ENCODE data around the gene GMDS. TPM values are rescaled to one million over a fixed set of nuclear protein-coding genes. Genes with fewer than 3 reads are reported as not detected.

GMDS gene
- total and polyA plus RNA-seq, 2 donors: 19.9 to 28.4 TPM

DNA sequence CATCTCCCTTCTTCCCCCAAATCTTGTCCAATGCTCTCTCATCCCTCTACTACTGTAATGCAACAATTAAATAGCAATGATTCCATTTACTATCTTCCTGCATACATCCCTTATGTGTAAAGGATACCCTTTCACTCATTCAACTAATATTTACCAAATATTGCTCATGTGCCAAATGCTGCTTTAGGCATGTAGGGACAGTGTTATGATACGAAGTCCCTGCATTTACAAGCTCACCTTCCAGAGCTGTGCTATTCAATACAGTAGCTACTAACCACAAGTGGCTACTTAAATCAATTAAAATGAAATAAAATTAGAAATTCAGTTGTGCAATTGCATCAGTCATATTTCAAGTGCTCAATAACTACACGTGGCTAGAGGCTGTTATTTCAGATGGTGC, 41.1 kb downstream of the GMDS start:
- no peaks in the 10 kb centered on the region for H3K9me3 ChIP-seq (ENCODE audit: control insufficient read depth in 2 of 2, insufficient read depth in 1 of 2, low read length in 1 of 2)
- no peak overlapping the region for H3K4me3 ChIP-seq (ENCODE audit: low read length in 2 of 2)
- H3K27me3 ChIP-seq (ENCODE audit: control insufficient read depth in 2 of 2, insufficient read depth in 1 of 2, low read length in 1 of 2): no peaks in the 10 kb centered on the region
- no peaks in the 10 kb centered on the region for H3K4me1 ChIP-seq (ENCODE audit: control insufficient read depth in 2 of 2, insufficient read depth in 2 of 2, low read length in 2 of 2)
- no peaks in the 10 kb centered on the region for H3K36me3 ChIP-seq (ENCODE audit: control insufficient read depth in 2 of 2, insufficient read depth in 2 of 2, low read length in 1 of 2)
- DNase-seq (ENCODE audit: low read depth in 6 of 9, low spot score in 9 of 9): no peak
- WGBS: 94% methylated on average over 2 of the region's 2 CpGs
- no peak overlapping the region for H3K27ac ChIP-seq (ENCODE audit: low read depth in 1 of 2, low read length in 1 of 2)

DNA sequence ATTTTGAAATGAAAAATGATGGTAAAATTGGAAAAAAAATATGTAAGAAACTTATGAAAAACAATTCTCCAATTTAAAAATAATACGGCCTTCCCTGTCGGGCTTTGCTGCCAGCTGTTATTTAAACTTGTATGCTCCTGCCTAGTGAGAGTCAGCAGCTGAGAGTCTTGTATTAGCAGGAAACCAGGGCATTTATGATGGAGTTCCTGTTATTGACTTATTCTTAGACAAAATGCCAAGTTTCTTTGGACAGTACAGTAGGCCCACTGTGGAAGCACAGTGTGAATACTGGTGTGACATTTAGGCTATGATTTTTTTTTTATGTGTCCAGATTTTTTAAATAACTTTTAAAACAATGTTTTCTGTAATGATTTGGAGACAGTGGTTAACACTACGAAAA, 42.1 kb downstream of the GMDS start:
- Histone ChIP-seq H3K27ac (ENCODE audit: low read depth in 1 of 2, low read length in 1 of 2) (no peak overlapping the region), H3K27me3 (ENCODE audit: control insufficient read depth in 2 of 2, insufficient read depth in 1 of 2, low read length in 1 of 2) (no peaks in the 10 kb centered on the region), H3K9me3 (ENCODE audit: control insufficient read depth in 2 of 2, insufficient read depth in 1 of 2, low read length in 1 of 2) (no peaks in the 10 kb centered on the region), H3K4me1 (ENCODE audit: control insufficient read depth in 2 of 2, insufficient read depth in 2 of 2, low read length in 2 of 2) (no peaks in the 10 kb centered on the region), H3K4me3 (ENCODE audit: low read length in 2 of 2) (no peak overlapping the region), H3K36me3 (ENCODE audit: control insufficient read depth in 2 of 2, insufficient read depth in 2 of 2, low read length in 1 of 2) (no peaks in the 10 kb centered on the region)
- WGBS: 86% methylated on average over 3 of the region's 3 CpGs
- DNase-seq (ENCODE audit: low read depth in 6 of 9, low spot score in 9 of 9): no peak

DNA sequence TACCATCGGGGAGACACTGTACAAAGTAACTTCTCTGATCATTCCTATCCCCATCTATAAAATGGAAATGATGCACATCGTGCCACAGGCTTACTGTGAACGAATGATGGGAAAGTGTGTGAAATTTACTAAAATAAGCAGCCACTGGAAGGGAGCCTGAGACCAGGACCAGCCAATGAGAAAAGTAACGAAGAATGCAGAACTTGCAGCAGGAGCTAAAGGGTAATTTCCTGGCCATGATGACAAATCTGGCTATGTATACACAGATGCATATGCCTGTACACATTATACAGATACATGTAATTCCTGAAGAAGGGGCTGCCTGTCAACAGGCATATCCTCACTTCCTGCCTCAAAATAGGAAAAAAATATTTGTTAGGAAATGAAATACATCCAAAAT, 47.4 kb downstream of the GMDS start:
- WGBS: 96% methylated on average over 4 of the region's 4 CpGs

DNA sequence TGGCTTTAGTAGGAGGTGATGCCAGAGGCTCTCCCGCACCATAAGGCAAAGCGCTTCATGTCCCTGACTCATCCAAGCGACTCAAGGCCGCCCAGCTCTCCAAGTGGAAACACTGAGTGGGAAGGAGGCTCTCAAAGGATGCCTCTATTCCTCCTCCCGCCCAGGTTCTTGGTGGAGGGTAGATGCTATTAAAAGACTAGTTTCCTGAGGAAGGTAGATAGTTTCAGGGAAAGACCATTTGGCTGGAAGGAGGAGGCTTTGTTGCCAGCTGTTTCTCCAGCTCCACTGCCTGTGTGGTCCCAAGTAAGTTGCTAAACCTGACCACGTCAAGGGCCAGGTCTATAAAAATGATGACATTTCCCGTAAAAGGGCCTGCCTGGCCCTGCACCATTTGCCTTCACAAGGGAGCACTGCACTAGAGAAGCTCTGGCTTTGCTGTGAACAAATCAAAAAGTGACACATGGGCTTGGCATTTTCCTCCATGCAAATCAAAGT, 48.2 kb downstream of the GMDS start:
- H3K4me1 ChIP-seq (ENCODE audit: control insufficient read depth in 2 of 2, insufficient read depth in 2 of 2, low read length in 2 of 2): no peaks in the 10 kb centered on the region
- H3K27me3 ChIP-seq (ENCODE audit: control insufficient read depth in 2 of 2, insufficient read depth in 1 of 2, low read length in 1 of 2): no peaks in the 10 kb centered on the region
- peaks cover 0 to 4% of the 10 kb centered on the region in 2 donors for H3K9me3 ChIP-seq (ENCODE audit: control insufficient read depth in 2 of 2, insufficient read depth in 1 of 2, low read length in 1 of 2)
- no peak overlapping the region for H3K27ac ChIP-seq (ENCODE audit: low read depth in 1 of 2, low read length in 1 of 2)
- no peaks in the 10 kb centered on the region for H3K36me3 ChIP-seq (ENCODE audit: control insufficient read depth in 2 of 2, insufficient read depth in 2 of 2, low read length in 1 of 2)
- no peak for DNase-seq (ENCODE audit: low read depth in 6 of 9, low spot score in 9 of 9)
- 96% methylated on average over 7 of the region's 7 CpGs for WGBS
- no peak overlapping the region for H3K4me3 ChIP-seq (ENCODE audit: low read length in 2 of 2)

More for the DNA sequence above, 47.4 kb downstream of the GMDS start:
- Histone ChIP-seq H3K4me1 (ENCODE audit: control insufficient read depth in 2 of 2, insufficient read depth in 2 of 2, low read length in 2 of 2) (no peaks in the 10 kb centered on the region), H3K9me3 (ENCODE audit: control insufficient read depth in 2 of 2, insufficient read depth in 1 of 2, low read length in 1 of 2) (no peaks in the 10 kb centered on the region), H3K36me3 (ENCODE audit: control insufficient read depth in 2 of 2, insufficient read depth in 2 of 2, low read length in 1 of 2) (no peaks in the 10 kb centered on the region), H3K27ac (ENCODE audit: low read depth in 1 of 2, low read length in 1 of 2) (no peak overlapping the region), H3K27me3 (ENCODE audit: control insufficient read depth in 2 of 2, insufficient read depth in 1 of 2, low read length in 1 of 2) (no peaks in the 10 kb centered on the region), H3K4me3 (ENCODE audit: low read length in 2 of 2) (no peak overlapping the region)
- no peak for DNase-seq (ENCODE audit: low read depth in 6 of 9, low spot score in 9 of 9)

DNA sequence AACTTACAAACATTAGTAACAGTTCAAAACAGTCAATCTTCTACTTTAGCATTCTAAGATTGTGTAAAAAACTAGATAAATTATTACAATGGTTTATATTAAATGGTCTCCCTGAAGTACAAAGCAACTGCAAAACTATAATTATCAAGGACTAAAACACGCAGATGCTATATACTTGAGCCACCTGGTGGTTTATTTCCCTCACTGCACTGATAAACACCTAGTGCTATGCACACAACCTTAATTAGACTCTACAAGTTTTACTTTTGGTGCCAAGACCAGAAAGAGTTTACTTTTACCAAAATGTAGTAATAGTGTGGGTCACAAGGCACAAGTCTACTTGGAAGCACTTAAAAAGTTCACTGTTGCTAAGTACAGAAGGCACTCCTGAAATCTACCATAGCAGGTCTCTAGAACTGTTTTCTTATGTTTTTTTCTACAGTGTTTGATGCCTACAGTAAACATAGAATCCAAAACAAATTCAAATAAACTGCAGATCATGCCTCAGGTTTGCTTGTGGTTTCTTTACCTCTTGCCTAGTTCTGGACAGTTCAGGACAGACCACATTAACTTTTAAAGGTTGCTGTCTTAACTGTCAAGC, 49.2 kb downstream of the GMDS start:
- H3K27me3 ChIP-seq (ENCODE audit: control insufficient read depth in 2 of 2, insufficient read depth in 1 of 2, low read length in 1 of 2): no peaks in the 10 kb centered on the region
- H3K4me3 ChIP-seq (ENCODE audit: low read length in 2 of 2): no peak overlapping the region
- no peak overlapping the region for H3K27ac ChIP-seq (ENCODE audit: low read depth in 1 of 2, low read length in 1 of 2)
- no peaks in the 10 kb centered on the region for H3K36me3 ChIP-seq (ENCODE audit: control insufficient read depth in 2 of 2, insufficient read depth in 2 of 2, low read length in 1 of 2)
- H3K9me3 ChIP-seq (ENCODE audit: control insufficient read depth in 2 of 2, insufficient read depth in 1 of 2, low read length in 1 of 2): peaks cover 1 to 14% of the 10 kb centered on the region in 2 donors
- 11% methylated on average over 1 of the region's 1 CpG for WGBS
- no peaks in the 10 kb centered on the region for H3K4me1 ChIP-seq (ENCODE audit: control insufficient read depth in 2 of 2, insufficient read depth in 2 of 2, low read length in 2 of 2)
- peak in 8 of 9 donors; percentile 36 to 76 (median 44) for DNase-seq (ENCODE audit: low read depth in 6 of 9, low spot score in 9 of 9)

DNA sequence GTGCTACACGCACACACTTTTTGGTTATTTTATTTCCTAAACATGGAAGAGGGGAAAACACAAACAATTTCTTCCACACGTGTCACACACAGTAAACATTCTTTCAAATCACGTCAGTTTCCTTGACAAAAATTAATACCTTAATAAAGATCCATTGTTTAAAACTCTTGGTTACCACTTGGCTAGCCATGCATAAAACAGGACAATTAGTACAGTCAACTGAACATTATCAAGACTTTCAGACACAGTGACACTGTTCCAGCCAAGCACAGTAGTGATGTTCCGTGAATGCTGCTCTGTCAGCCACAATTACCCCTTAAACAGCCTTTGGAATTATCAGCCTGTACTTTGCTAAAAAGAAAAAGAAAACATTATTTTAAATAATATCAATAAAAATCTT, 50.8 kb downstream of the GMDS start:
- Histone ChIP-seq H3K27ac (ENCODE audit: low read depth in 1 of 2, low read length in 1 of 2) (no peak overlapping the region), H3K36me3 (ENCODE audit: control insufficient read depth in 2 of 2, insufficient read depth in 2 of 2, low read length in 1 of 2) (no peaks in the 10 kb centered on the region), H3K4me1 (ENCODE audit: control insufficient read depth in 2 of 2, insufficient read depth in 2 of 2, low read length in 2 of 2) (no peaks in the 10 kb centered on the region), H3K4me3 (ENCODE audit: low read length in 2 of 2) (no peak overlapping the region), H3K9me3 (ENCODE audit: control insufficient read depth in 2 of 2, insufficient read depth in 1 of 2, low read length in 1 of 2) (peaks cover 1 to 15% of the 10 kb centered on the region in 2 donors), H3K27me3 (ENCODE audit: control insufficient read depth in 2 of 2, insufficient read depth in 1 of 2, low read length in 1 of 2) (no peaks in the 10 kb centered on the region)
- DNase-seq (ENCODE audit: low read depth in 6 of 9, low spot score in 9 of 9): no peak
- WGBS: 98% methylated on average over 4 of the region's 4 CpGs

DNA sequence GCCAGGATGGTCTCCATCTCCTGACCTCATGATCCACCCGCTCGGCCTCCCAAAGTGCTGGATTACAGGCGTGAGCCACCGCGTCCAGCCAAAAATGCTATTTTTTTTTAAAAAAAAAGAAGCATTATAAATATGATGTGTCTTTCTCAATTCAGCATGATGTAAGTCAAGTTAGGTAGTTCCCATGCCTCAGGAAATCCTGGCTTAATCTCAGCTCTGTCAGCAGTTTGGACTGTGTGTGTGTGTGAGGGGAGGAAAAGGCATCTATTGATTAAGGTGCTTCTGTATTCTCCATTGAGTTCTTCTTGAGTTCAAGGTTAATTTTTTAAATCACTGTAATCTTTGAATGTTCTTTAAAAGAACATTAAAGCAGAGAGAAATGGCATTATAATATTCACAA, 51.5 kb downstream of the GMDS start:
- WGBS: 89% methylated on average over 5 of the region's 5 CpGs
- no peaks in the 10 kb centered on the region for H3K4me1 ChIP-seq (ENCODE audit: control insufficient read depth in 2 of 2, insufficient read depth in 2 of 2, low read length in 2 of 2)
- H3K9me3 ChIP-seq (ENCODE audit: control insufficient read depth in 2 of 2, insufficient read depth in 1 of 2, low read length in 1 of 2): peaks cover 1 to 15% of the 10 kb centered on the region in 2 donors
- H3K27me3 ChIP-seq (ENCODE audit: control insufficient read depth in 2 of 2, insufficient read depth in 1 of 2, low read length in 1 of 2): no peaks in the 10 kb centered on the region
- DNase-seq (ENCODE audit: low read depth in 6 of 9, low spot score in 9 of 9): no peak
- no peaks in the 10 kb centered on the region for H3K36me3 ChIP-seq (ENCODE audit: control insufficient read depth in 2 of 2, insufficient read depth in 2 of 2, low read length in 1 of 2)
- no peak overlapping the region for H3K4me3 ChIP-seq (ENCODE audit: low read length in 2 of 2)
- H3K27ac ChIP-seq (ENCODE audit: low read depth in 1 of 2, low read length in 1 of 2): no peak overlapping the region

DNA sequence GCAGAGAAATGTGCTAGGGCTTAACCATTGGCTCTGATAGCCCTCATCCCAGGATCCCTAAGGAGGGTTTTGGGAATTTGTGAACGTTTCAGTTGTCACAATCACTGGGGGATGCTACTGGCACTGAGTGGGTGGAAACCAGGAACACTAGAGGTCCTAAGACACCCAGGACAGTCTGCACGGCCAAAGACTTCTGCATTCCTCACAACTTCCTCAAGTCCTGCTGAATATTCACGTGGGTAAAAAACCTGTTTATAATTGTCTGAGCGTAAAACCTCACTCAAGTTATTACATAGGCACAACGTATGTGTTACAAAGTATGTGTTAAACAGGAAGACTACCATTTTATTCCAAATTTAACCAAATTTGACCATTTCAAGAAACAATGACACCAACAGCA, 52.4 kb downstream of the GMDS start:
- WGBS: 86% methylated on average over 5 of the region's 5 CpGs
- Histone ChIP-seq H3K4me3 (ENCODE audit: low read length in 2 of 2) (no peak overlapping the region), H3K27me3 (ENCODE audit: control insufficient read depth in 2 of 2, insufficient read depth in 1 of 2, low read length in 1 of 2) (no peaks in the 10 kb centered on the region), H3K4me1 (ENCODE audit: control insufficient read depth in 2 of 2, insufficient read depth in 2 of 2, low read length in 2 of 2) (no peaks in the 10 kb centered on the region), H3K27ac (ENCODE audit: low read depth in 1 of 2, low read length in 1 of 2) (no peak overlapping the region), H3K9me3 (ENCODE audit: control insufficient read depth in 2 of 2, insufficient read depth in 1 of 2, low read length in 1 of 2) (peaks cover 1 to 15% of the 10 kb centered on the region in 2 donors), H3K36me3 (ENCODE audit: control insufficient read depth in 2 of 2, insufficient read depth in 2 of 2, low read length in 1 of 2) (no peaks in the 10 kb centered on the region)
- no peak for DNase-seq (ENCODE audit: low read depth in 6 of 9, low spot score in 9 of 9)

DNA sequence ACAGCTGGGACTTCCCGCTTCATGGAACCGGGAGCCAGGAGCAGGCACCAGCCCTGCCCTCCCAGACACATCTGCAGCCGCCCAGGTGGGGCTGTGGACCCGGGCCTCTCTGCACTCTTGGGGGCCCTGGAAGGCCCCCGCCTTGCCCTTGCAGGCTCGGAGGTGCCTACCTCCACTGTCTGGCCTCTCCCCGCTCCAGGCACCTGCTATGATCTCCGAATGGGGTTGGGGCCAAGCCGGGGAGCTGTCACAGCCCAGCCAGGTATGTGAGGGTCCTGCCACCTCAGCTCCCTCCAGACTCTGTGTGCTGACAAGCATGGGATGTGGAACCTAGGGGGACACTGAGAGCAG, 54.0 kb downstream of the GMDS start:
- no peaks in the 10 kb centered on the region for H3K4me1 ChIP-seq (ENCODE audit: control insufficient read depth in 2 of 2, insufficient read depth in 2 of 2, low read length in 2 of 2)
- H3K9me3 ChIP-seq (ENCODE audit: control insufficient read depth in 2 of 2, insufficient read depth in 1 of 2, low read length in 1 of 2): peaks cover 1 to 15% of the 10 kb centered on the region in 2 donors
- no peaks in the 10 kb centered on the region for H3K27me3 ChIP-seq (ENCODE audit: control insufficient read depth in 2 of 2, insufficient read depth in 1 of 2, low read length in 1 of 2)
- no peak overlapping the region for H3K4me3 ChIP-seq (ENCODE audit: low read length in 2 of 2)
- H3K27ac ChIP-seq (ENCODE audit: low read depth in 1 of 2, low read length in 1 of 2): no peak overlapping the region
- WGBS: 97% methylated on average over 9 of the region's 9 CpGs
- no peaks in the 10 kb centered on the region for H3K36me3 ChIP-seq (ENCODE audit: control insufficient read depth in 2 of 2, insufficient read depth in 2 of 2, low read length in 1 of 2)
- no peak for DNase-seq (ENCODE audit: low read depth in 6 of 9, low spot score in 9 of 9)
